Stomach (tissue), 9 donors: ENCODE results near the gene STRBP. TPM values are rescaled to one million over a fixed set of nuclear protein-coding genes. Genes with fewer than 3 reads are reported as not detected.

Experiments used
- DNase-seq, 2 donors: peaks; one replicate each; pipeline versions ENCODE4 v3.0.0 to v3.0.0-alpha.2; 2013 to 2019
- H3K27ac ChIP-seq, 5 donors: fragments of 200-600 bp in 4 of 5; sonication (generic) in 4 of 5; one replicate each; pipeline ENCODE4 v1.5.1; 2013 to 2019; ENCODE audit warnings: mild to moderate bottlenecking in 1 of 5, moderate library complexity in 1 of 5
- H3K27me3 ChIP-seq, 3 donors: fragments of 200-600 bp; sonication (generic); one replicate each; pipeline ENCODE4 v1.5.1; 2017 to 2019; ENCODE audit warnings: mixed run types in 1 of 3
- H3K36me3 ChIP-seq, 4 donors: fragments of 200-600 bp; sonication (generic); 1 replicate in 3 of 4; 2 replicates in 1 of 4; pipeline ENCODE4 v1.5.1; 2016 to 2019
- H3K4me1 ChIP-seq, 4 donors: fragments of 200-600 bp; sonication (generic); one replicate each; pipeline ENCODE4 v1.5.1; 2016 to 2019
- H3K4me3 ChIP-seq, 4 donors: fragments of 200-600 bp; sonication (generic) in 3 of 4; one replicate each; pipeline ENCODE4 v1.5.1; 2016 to 2019; ENCODE audit warnings: mild to moderate bottlenecking in 1 of 4
- H3K9me3 ChIP-seq, 4 donors: fragments of 200-600 bp; sonication (generic); one replicate each; pipeline ENCODE4 v1.5.1; 2016 to 2019
- CTCF ChIP-seq, 7 experiments: fragments of 450-650 bp in 4 of 7; fragments of 200-600 bp in 3 of 7; sonication (generic) in 3 of 7; IDR thresholded peaks; one replicate each; pipeline ENCODE4 v1.5.1; 2016 to 2019; ENCODE audit warnings: antibody characterized with exemption in 7 of 7, control low read depth in 2 of 7, mild to moderate bottlenecking in 1 of 7
- EP300 ChIP-seq: sonication (generic); formaldehyde crosslinking; IDR thresholded peaks from one replicate; pipeline ENCODE4 v1.6.1; 2017; ENCODE audit warnings: antibody characterized with exemption
- POLR2A ChIP-seq, 4 donors: fragments of 450-650 bp; IDR thresholded peaks; one replicate each; pipeline ENCODE4 v1.6.1; 2016; ENCODE audit warnings: antibody characterized with exemption in 4 of 4, control low read depth in 2 of 4, mild to moderate bottlenecking in 1 of 4, moderate library complexity in 1 of 4
- POLR2AphosphoS5 ChIP-seq, 3 donors: sonication (generic); formaldehyde crosslinking; IDR thresholded peaks; one replicate each; pipeline ENCODE4 v1.6.1; 2016; ENCODE audit warnings: antibody characterized with exemption in 3 of 3
- WGBS, 5 donors: extraction: QIAGEN DNeasy Blood & Tissue Kit in 3 of 5; methylation state at CpG; one replicate each; pipeline versions ENCODE4 v1.1.5 to v1.1.7; 2013 to 2018; 5-methylcytosine and 5-hydroxymethylcytosine counted together
- intact Hi-C: fragments of 100-400 bp; cut with DNase I; formaldehyde crosslinking; loops from one replicate; pipeline ENCODE4 v1.15.1; 2023; ENCODE audit warnings: low total_unique reads
- polyA plus RNA-seq, 3 donors: library from polyadenylated mRNA; stranded (reverse); fragments of 200-250 nt; gene quantifications; one replicate each; pipeline ENCODE4 v1.2.3, GENCODE V29; 2013
- total RNA-seq, 5 donors: library from RNA; depleted of rRNA; stranded (reverse); fragments of >200 nt; gene quantifications; one replicate each; pipeline versions ENCODE4 v1.1.0 to v1.2.3, GENCODE V29; 2014 to 2016
- donor health status: healthy with polysubstance abuse.
- donor health status: Bipolar disorder and iron deficiency.
- donor health status: healthy.

Gene STRBP
- total and polyA plus RNA-seq, 8 donors = 5.5 to 21.0 (median 10.2) TPM

- Histone ChIP-seq H3K27ac (no peak overlapping the region), H3K36me3 (peaks cover 6 to 23% (median 13%) of the 10 kb centered on the region in 4 donors), H3K4me3 (no peak overlapping the region), H3K27me3 (no peaks in the 10 kb centered on the region), H3K4me1 (no peaks in the 10 kb centered on the region), H3K9me3 (no peaks in the 10 kb centered on the region)
- intact Hi-C loops = no loop called here
- DNase-seq = no peak
- TF ChIP-seq POLR2A (IDR thresholded peaks at IDR 0.05) (no peak), EP300 (no peak), POLR2AphosphoS5 (IDR thresholded peaks at IDR 0.05) (no peak), CTCF (IDR thresholded peaks at IDR 0.05) (no peak)
- 85 to 96% (median 92%) methylated on average over 2 of the region's 2 CpGs for WGBS, 5 donors
These were observed 130.2 kb downstream of the STRBP start for GRCh38 chr9:123138163-123138562.

- no peaks in the 10 kb centered on the region for H3K4me1 ChIP-seq
- H3K27me3 ChIP-seq = no peaks in the 10 kb centered on the region
- H3K9me3 ChIP-seq = no peaks in the 10 kb centered on the region
- H3K4me3 ChIP-seq = no peak overlapping the region
- peaks cover 6 to 36% (median 33%) of the 10 kb centered on the region in 4 donors for H3K36me3 ChIP-seq
- WGBS, 5 donors = 83 to 94% (median 90%) methylated on average over 5 of the region's 5 CpGs
- intact Hi-C loops = no loop called here
- H3K27ac ChIP-seq = no peak overlapping the region
- DNase-seq = no peak
- no peak for TF ChIP-seq POLR2A (IDR thresholded peaks at IDR 0.05)
- no peak for TF ChIP-seq POLR2AphosphoS5 (IDR thresholded peaks at IDR 0.05)
- TF ChIP-seq CTCF (IDR thresholded peaks at IDR 0.05) = no peak
- TF ChIP-seq EP300 = no peak
These were observed 133.0 kb downstream of the STRBP start for GRCh38 chr9:123135430-123135829.

GRCh38 chr9:123132696-123133095 lies 135.7 kb downstream of the STRBP start:
- 92 to 96% (median 94%) methylated on average over 6 of the region's 6 CpGs for WGBS, 5 donors
- intact Hi-C loops = no loop called here
- no peak for DNase-seq
- H3K4me1 ChIP-seq = no peaks in the 10 kb centered on the region
- H3K4me3 ChIP-seq = no peak overlapping the region
- no peak for TF ChIP-seq POLR2AphosphoS5 (IDR thresholded peaks at IDR 0.05)
- TF ChIP-seq EP300 = no peak
- TF ChIP-seq POLR2A (IDR thresholded peaks at IDR 0.05) = no peak
- TF ChIP-seq CTCF (IDR thresholded peaks at IDR 0.05) = no peak
- H3K36me3 ChIP-seq = peaks cover 6 to 52% (median 42%) of the 10 kb centered on the region in 4 donors
- no peak overlapping the region for H3K27ac ChIP-seq
- no peaks in the 10 kb centered on the region for H3K27me3 ChIP-seq
- H3K9me3 ChIP-seq = no peaks in the 10 kb centered on the region

GRCh38 chr9:123131993-123132392 lies 136.4 kb downstream of the STRBP start:
- H3K4me3 ChIP-seq = no peak overlapping the region
- no peaks in the 10 kb centered on the region for H3K9me3 ChIP-seq
- H3K27ac ChIP-seq = no peak overlapping the region
- no peaks in the 10 kb centered on the region for H3K4me1 ChIP-seq
- intact Hi-C loops = no loop called here
- DNase-seq = no peak
- H3K27me3 ChIP-seq = no peaks in the 10 kb centered on the region
- TF ChIP-seq EP300 = no peak
- TF ChIP-seq POLR2AphosphoS5 (IDR thresholded peaks at IDR 0.05) = no peak
- TF ChIP-seq CTCF (IDR thresholded peaks at IDR 0.05) = no peak
- no peak for TF ChIP-seq POLR2A (IDR thresholded peaks at IDR 0.05)
- H3K36me3 ChIP-seq = peaks cover 6 to 59% (median 46%) of the 10 kb centered on the region in 4 donors
